MM.1S (cell line): ENCODE results near the gene LRCH1.

Source experiments
- DNase-seq: peaks from one replicate; pipeline ENCODE4 v3.0.0-alpha.2; 2015
- H2AFZ ChIP-seq: fragments of 300-600 bp; sonication (generic); 2 replicates; pipeline ENCODE4 v1.6.0; 2016; ENCODE audit warnings: antibody characterized with exemption, low read length
- H3F3A ChIP-seq: fragments of 300-600 bp; sonication (generic); 2 replicates; pipeline ENCODE4 v1.6.1; 2016; ENCODE audit warnings: mild to moderate bottlenecking, antibody characterized with exemption, low read length, moderate library complexity, mixed read lengths; ENCODE audit not compliant: insufficient read depth
- H3K27ac ChIP-seq: fragments of 300-600 bp; sonication (generic); 2 replicates; pipeline ENCODE4 v1.5.1; 2016; ENCODE audit warnings: mild to moderate bottlenecking, low read length
- H3K27me3 ChIP-seq: fragments of 300-600 bp; sonication (generic); replicated peaks from 2 replicates; pipeline ENCODE4 v1.6.0; 2016; ENCODE audit warnings: low read length; ENCODE audit not compliant: insufficient read depth
- H3K36me3 ChIP-seq: fragments of 300-600 bp; sonication (generic); replicated peaks from 2 replicates; pipeline ENCODE4 v1.6.1; 2016; ENCODE audit warnings: mild to moderate bottlenecking, low read length, mixed read lengths; ENCODE audit not compliant: insufficient read depth
- H3K4me1 ChIP-seq: fragments of 300-600 bp; sonication (generic); 2 replicates; pipeline ENCODE4 v1.6.1; 2016; ENCODE audit warnings: low read length, mixed read lengths
- H3K4me2 ChIP-seq: fragments of 300-600 bp; sonication (generic); 2 replicates; pipeline ENCODE4 v1.6.0; 2016; ENCODE audit warnings: low read depth, low read length
- H3K4me3 ChIP-seq: fragments of 300-600 bp; sonication (generic); 2 replicates; pipeline ENCODE4 v1.5.1; 2016; ENCODE audit warnings: low read length, mixed read lengths
- H3K79me2 ChIP-seq: fragments of 300-600 bp; sonication (generic); 2 replicates; pipeline ENCODE4 v1.6.1; 2016; ENCODE audit warnings: mixed run types, low read length, mixed read lengths
- H3K9ac ChIP-seq: fragments of 300-600 bp; sonication (generic); 2 replicates; pipeline ENCODE4 v1.6.1; 2016; ENCODE audit warnings: low read length, mixed read lengths
- H3K9me2 ChIP-seq: fragments of 300-600 bp; sonication (generic); replicated peaks from 2 replicates; pipeline ENCODE4 v1.6.1; 2016; ENCODE audit warnings: mild to moderate bottlenecking, low read length, mixed read lengths; ENCODE audit not compliant: insufficient read depth
- H3K9me3 ChIP-seq: fragments of 300-600 bp; sonication (generic); replicated peaks from 2 replicates; pipeline ENCODE4 v1.6.1; 2016; ENCODE audit warnings: mild to moderate bottlenecking, low read length, mixed read lengths; ENCODE audit not compliant: insufficient read depth
- H4K20me1 ChIP-seq: fragments of 300-600 bp; sonication (generic); 2 replicates; pipeline ENCODE4 v1.6.1; 2016; ENCODE audit warnings: mild to moderate bottlenecking, low read length, moderate library complexity, mixed read lengths; ENCODE audit not compliant: insufficient read depth
- EZH2 ChIP-seq: fragments of 300-600 bp; sonication (generic); optimal IDR thresholded peaks from 2 replicates; pipeline ENCODE3; 2017; ENCODE audit warnings: low read depth, mild to moderate bottlenecking, antibody characterized with exemption, low read length, mixed read lengths
- EZH2phosphoT487 ChIP-seq: fragments of 300-600 bp; sonication (generic); IDR thresholded peaks from 2 replicates; pipeline ENCODE4 v1.6.1; 2018; ENCODE audit warnings: antibody characterized with exemption, low read length
- TF ChIP-seq, protein P1 (sequence below): fragments of 300-600 bp; sonication (generic); IDR thresholded peaks from 2 replicates; pipeline ENCODE4 v1.5.1; 2016; ENCODE audit warnings: antibody characterized with exemption, low read length, mixed read lengths

Gene LRCH1

DNA sequence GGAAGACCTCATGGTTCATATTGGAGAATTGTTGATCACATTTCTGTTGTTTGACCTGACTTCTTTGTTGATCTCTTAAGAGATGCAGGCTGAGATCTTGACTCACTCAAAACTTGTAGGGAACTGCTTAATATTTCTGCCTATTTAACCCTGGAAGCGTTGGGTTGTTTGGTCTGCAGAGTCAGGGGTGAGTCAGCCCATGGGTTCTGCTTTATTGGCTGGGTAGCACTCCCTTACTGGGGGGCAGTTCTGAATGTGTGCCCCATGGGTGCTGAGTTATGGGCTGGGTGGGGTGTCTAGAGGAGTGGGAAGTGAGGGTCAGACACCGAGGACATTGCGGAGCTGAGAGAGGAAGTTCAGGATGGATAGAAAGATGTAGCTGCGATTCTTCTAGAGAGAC lies 87.9 kb downstream of the LRCH1 start:
- DNase-seq, result no peak
- Histone ChIP-seq H3K4me1 (no peaks in the 10 kb centered on the region), H3K9ac (no peak overlapping the region), H3F3A (no peaks in the 10 kb centered on the region; the same call in 1 of the 2 replicates), H3K9me3 (no peaks in the 10 kb centered on the region), H3K27me3 (no peaks in the 10 kb centered on the region), H3K4me3 (no peak overlapping the region), H3K79me2 (peaks cover 38% of the 10 kb centered on the region), H3K4me2 (no peak overlapping the region), H2AFZ (no peak overlapping the region), H3K27ac (no peak overlapping the region), H4K20me1 (no peaks in the 10 kb centered on the region), H3K9me2 (no peaks in the 10 kb centered on the region), H3K36me3 (no peaks in the 10 kb centered on the region)
- TF ChIP-seq EZH2phosphoT487 (no peak), EZH2 (no peak)

DNA sequence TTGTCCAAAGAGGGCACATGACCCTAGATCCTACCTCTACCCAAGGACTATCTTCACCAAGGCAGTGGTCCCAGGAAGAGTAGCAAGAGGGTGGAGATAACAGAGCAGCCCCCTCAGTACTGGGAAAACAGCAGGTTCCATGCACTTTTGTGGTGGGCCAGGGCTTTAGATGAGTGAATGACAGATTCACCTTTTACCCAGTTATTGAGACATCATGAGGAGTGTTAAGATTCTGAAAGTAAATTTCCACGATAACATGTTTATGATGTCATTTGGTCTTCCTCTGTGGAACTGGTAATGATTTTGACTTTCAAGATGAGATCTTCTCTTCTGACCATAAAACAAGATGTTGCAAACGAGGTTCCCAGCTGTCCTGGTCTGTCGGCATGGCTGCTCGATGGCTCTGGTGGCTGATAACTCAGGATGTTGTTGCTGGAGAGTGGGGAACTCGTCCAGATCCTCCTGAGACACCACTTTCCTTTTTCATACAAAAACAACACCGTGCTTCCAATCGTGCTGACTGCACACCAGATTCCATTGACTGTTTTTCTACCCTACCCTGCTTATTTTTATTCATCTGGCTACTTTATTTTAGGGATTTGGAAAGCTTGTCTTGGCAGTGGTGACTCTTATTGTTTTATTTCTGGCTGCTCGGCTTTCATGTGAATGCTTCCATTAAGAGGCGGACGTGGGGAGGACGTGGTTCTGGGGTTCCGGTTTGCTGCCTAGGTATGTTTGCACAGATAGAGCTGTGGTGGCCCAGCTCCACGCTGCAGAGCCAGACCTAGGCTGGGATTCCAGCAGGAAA lies 88.5 kb downstream of the LRCH1 start:
- Histone ChIP-seq H4K20me1 (no peaks in the 10 kb centered on the region), H3K27me3 (no peaks in the 10 kb centered on the region), H3K36me3 (no peaks in the 10 kb centered on the region), H3F3A (no peaks in the 10 kb centered on the region; the same call in 1 of the 2 replicates), H3K9me2 (no peaks in the 10 kb centered on the region), H3K9me3 (no peaks in the 10 kb centered on the region), H3K79me2 (peaks cover 36% of the 10 kb centered on the region), H2AFZ (no peak overlapping the region), H3K4me1 (no peaks in the 10 kb centered on the region), H3K4me2 (no peak overlapping the region), H3K9ac (no peak overlapping the region), H3K27ac (no peak overlapping the region), H3K4me3 (no peak overlapping the region)
- TF ChIP-seq EZH2phosphoT487, result no peak
- no peak for TF ChIP-seq EZH2
- TF ChIP-seq, protein P1, sequence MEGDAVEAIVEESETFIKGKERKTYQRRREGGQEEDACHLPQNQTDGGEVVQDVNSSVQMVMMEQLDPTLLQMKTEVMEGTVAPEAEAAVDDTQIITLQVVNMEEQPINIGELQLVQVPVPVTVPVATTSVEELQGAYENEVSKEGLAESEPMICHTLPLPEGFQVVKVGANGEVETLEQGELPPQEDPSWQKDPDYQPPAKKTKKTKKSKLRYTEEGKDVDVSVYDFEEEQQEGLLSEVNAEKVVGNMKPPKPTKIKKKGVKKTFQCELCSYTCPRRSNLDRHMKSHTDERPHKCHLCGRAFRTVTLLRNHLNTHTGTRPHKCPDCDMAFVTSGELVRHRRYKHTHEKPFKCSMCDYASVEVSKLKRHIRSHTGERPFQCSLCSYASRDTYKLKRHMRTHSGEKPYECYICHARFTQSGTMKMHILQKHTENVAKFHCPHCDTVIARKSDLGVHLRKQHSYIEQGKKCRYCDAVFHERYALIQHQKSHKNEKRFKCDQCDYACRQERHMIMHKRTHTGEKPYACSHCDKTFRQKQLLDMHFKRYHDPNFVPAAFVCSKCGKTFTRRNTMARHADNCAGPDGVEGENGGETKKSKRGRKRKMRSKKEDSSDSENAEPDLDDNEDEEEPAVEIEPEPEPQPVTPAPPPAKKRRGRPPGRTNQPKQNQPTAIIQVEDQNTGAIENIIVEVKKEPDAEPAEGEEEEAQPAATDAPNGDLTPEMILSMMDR, result no peak
- no peak for DNase-seq

DNA sequence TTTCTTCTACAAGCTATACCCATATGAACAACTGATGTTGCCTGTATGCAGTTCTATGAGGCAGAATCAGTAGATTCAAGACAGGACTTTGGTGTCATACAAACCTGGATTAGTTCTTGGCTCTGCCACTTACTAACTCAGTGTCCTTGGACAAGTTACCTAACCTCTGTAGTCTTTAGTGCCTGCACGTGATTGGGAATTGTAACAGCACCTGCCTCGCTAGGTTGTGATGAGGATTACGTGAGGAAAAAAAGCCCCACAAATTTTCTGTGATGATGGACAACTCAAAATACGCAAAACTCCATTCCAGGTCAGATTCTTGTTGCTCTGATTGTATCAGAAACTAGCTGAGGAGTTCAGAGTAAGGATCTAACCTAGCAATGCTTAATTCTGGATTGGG lies 89.3 kb downstream of the LRCH1 start:
- Histone ChIP-seq H3K79me2 (peaks cover 29% of the 10 kb centered on the region), H2AFZ (no peak overlapping the region), H3K9ac (no peak overlapping the region), H3F3A (no peaks in the 10 kb centered on the region; the same call in 1 of the 2 replicates), H3K4me2 (no peak overlapping the region), H3K9me2 (no peaks in the 10 kb centered on the region), H3K36me3 (no peaks in the 10 kb centered on the region), H3K27me3 (no peaks in the 10 kb centered on the region), H3K9me3 (no peaks in the 10 kb centered on the region), H3K4me1 (no peaks in the 10 kb centered on the region), H3K4me3 (no peak overlapping the region), H4K20me1 (no peaks in the 10 kb centered on the region), H3K27ac (no peak overlapping the region)
- TF ChIP-seq EZH2phosphoT487 (no peak), EZH2 (no peak)
- TF ChIP-seq, protein P1, result no peak
- no peak for DNase-seq
